Dermis microvascular lymphatic vessel endothelial cell (primary cell): ENCODE results near the gene KDM4C. TPM values are rescaled to one million over a fixed set of nuclear protein-coding genes. Genes with fewer than 3 reads are reported as not detected.
"Not testable (repeated sequence)": the region's sequence is repeated elsewhere in the genome, so short reads cannot be mapped to it uniquely, and the experiment has no call there.

Experiments
- DNase-seq, 2 donors: peaks; one replicate each; pipeline versions ENCODE4 v3.0.0 to v3.0.0-alpha.2; 2010; ENCODE audit warnings: low read depth in 2 of 2
- total RNA-seq: library from RNA; depleted of rRNA; stranded (reverse); fragments of >200 nt; gene quantifications from 2 replicates; pipeline ENCODE4 v1.2.1, GENCODE V29; 2014

The KDM4C gene
- total RNA-seq, 1 donor from 2014 or later, result 16.0 TPM

DNA sequence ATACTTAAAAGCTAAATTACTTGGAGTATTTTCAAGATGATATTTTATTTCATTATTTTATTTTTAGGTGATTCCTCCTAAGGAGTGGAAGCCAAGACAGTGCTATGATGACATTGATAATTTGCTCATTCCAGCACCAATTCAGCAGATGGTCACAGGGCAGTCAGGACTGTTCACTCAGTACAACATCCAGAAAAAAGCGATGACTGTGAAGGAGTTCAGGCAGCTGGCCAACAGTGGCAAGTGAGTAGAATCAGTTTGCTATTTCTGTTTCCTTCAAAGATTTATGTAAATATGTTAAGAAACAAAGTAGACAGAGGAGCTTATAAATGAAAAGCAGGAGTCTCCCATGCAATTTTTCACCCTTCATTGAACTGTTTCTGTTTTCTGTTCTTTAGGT is 47.8 kb downstream of the KDM4C start:
- peak in 1 of 2 donors; percentile 32 for DNase-seq

DNA sequence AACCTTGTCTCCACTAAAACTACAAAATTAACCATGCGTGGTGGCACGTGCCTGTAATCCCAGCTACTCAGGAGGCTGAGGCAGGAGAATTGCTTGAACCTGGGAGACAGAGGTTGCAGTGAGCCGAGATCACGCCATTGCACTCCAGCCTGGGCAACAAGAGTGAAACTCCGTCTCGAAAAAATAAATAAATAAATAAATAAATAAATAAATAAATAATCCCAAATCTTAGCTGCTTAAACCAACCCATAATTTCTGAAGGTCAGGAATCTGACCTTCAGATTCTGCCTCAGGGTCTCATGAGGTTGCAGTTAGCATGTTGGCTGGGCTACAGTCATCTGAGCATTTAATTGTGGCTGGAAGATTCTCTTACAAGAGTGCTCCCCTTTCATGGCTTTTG is 48.5 kb downstream of the KDM4C start:
- DNase-seq, result not testable (repeated sequence)

DNA sequence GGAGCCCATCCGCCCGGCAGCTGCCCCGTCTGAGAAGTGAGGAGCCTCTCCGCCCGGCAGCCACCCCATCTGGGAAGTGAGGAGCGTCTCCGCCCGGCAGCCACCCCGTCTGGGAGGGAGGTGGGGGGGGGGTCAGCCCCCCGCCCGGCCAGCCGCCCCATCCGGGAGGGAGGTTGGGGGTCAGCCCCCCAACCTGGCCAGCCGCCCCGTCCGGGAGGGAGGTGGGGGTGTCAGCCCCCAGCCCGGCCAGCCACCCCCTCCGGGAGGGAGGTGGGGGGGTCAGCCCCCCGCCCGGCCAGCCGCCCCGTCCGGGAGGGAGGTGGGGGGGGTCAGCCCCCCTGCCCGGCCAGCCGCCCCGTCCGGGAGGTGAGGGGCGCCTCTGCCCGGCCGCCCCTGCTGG is 49.9 kb downstream of the KDM4C start:
- DNase-seq, result not testable (repeated sequence)

DNA sequence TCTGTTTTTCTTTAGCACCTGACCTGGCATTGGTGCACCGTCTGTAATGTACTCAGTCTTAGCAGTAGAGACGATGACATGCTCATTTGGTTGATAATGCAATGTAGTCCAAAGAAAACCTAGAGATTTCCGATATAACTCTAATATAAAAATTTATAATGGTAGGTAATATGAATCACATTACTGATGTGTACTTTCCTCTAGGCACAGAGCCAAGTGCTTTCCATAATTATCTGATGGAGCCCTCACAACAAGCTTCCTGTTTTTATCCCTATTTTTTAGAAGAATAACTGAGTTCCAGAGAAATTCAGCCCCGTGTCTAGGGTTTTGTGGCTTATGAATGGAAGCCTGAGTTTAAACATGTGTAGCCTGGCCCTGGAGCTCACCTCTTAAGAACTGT is 53.7 kb downstream of the KDM4C start:
- peak; percentile 88 to 89 for DNase-seq

DNA sequence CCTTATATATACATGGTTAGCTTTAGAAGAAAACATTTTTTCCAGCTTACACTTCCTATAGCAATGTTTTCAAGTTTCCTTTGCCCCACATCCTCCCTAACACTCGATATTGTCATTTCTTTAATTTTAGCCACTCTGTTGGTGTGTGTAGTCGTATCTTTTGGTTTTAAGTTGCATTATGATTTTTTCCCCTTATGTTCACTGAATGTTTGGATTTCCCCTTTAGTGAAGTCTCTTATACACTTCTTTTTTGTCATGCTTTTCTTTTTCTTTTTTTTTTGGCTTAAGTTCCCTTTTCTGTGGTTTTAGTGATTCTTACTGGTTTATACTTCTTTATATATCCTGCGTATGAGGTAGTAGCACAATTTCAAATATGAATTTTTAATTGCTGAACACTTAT is 58.8 kb downstream of the KDM4C start:
- no peak for DNase-seq

DNA sequence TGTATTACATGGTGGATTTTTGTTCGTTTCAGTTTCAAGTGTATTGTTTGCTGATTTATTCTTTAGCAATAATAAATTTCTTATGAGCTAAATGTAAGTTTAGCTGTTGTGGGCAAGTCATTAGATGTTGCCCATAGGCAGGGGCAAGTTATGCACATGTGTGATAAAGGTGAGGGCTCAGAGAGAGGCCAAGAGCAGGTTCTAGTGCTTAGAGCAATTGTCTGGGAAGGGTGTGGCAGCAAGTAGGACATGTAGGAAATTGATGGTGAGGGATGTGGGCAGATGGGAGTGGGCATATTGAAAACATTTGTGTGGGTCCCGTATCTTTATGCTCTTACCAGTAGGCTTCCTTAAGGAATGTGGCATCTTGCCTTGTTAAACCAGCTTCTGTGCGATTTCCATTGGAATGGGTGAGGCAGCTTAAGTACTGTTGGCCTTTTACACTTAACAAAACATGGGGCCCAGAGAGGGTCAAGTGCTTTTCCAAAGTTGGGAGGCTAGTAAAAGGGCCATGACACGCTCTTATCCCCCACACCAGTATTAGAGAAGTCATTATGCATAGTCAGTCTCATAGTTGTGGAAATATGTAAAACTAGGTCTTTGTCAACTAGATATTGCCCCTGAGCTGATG is 60.6 kb downstream of the KDM4C start:
- no peak for DNase-seq

DNA sequence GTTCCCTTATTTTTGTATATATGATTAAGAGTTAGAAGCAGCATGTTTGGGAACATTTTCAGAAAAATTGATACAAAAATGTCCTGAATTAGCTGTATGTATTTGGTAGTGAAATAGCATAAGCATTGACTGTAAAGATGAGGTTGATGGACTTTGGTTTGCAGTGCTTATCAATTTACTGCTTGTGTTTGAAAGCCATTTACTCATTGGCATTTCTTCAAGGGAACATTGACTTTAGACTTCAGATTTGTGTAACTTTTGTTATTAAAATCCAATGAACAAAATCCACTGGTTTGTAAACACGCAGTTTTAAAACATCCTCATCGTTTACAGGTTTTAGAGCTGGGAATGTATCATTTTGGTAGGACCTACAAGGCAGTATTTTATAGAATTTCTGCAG is 61.3 kb downstream of the KDM4C start:
- DNase-seq, result no peak

DNA sequence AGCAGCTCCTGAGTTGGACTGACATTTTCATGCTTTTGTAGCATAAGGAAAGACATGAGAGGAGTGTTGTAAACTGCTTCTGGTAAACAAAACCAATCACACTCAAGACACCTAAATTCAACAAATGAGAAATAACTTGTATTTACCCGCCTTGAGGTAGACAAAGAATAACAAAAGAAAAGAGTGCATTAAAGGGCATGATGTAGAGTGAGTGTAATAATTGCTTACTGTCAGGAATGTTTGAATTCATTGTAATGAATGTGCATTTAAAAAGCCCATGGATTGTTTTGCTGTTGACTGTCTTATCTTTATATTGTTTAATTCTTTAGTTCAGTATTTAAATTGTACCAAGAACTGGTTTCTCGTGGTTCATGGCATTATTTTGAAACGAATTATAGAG is 61.8 kb downstream of the KDM4C start:
- DNase-seq, result no peak

DNA sequence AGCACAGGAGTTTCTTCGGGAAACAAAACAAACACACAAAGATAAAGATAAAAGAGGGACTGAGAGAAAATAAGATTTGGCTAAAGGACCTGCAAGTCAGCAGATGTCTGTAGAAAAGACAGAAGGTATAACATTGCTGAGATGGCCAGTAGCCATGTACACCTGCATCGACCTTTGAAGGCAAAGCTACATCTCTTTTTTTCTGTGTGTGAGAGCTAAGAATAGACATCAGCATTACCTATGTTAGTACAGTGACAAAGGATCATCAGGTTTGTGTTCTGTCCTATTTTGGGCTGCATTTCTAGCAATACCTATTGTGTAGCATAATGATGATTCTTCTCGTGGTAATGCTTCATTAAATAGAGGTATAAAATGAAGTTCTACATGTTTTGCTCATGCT is 64.9 kb downstream of the KDM4C start:
- no peak for DNase-seq

DNA sequence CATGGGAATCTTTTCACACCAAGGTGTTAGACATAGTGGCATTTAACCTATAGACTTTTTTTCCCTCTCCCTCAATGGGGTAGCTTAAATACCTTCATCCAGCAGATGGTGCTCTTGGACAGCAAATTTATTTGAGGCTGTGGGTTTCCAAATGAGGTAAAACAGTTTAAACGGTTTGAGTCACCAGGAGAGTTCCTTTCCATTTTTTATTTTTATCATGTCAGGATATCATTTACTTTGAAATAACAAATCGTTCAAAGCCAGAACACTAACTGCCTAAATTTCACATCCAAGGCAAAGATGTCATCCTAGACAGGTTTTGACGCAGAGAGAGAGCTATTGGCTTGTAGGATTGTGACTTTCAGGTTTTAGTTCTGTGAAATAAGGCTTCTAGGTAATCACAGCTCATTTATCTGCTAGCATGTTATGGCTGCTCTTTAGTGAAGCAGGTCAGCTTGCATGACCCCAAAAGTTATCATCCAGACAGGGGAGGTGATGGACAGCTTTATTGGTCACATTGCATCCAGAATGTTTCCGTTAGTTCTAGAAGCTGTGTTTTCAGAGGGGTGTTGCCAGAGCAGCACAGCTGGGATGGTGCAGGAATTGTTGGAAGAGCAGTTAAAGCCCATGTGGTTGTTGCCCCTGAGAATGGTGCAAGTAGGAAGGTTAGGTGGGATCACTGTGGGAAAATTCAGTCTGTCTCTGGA is 69.8 kb downstream of the KDM4C start:
- DNase-seq, result peak; percentile 40 to 61

DNA sequence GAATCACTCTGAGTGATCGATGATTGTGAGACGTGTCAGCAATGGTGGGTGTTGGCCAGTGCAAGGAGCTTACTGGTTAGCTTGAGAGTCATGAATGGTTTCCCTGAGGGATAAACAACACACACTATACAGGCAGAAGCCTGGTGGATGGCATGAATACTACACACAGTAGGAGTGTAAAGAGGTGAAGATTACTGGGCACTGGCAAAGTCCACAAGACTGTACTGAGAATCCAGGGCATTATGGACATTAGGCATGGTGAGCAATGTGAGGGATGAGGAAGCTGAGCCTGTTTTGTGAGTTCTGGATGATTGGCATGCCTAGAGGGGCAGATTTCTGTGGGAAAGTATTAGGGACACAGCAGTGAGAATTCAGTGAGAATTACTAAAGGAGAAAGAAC is 71.3 kb downstream of the KDM4C start:
- DNase-seq, result no peak

DNA sequence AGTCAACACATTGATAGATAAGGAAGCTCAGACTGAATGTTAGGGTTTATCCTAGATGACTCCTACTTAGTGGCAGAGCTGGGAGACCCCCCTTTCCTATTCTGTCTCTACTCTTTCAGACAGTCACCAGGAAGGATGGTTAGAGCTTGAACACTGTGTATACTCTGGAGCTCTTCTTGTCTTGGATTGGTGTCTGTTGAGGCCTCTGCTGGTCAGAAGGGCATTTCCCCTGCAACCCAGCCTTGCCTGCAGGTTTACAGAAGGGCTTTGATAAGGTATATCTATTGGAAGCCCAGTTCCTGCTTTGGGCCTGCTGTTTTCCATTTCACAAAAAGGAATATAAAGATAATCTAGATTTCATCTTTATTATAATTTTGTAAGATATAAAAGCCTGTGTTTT is 71.8 kb downstream of the KDM4C start:
- DNase-seq, result no peak

DNA sequence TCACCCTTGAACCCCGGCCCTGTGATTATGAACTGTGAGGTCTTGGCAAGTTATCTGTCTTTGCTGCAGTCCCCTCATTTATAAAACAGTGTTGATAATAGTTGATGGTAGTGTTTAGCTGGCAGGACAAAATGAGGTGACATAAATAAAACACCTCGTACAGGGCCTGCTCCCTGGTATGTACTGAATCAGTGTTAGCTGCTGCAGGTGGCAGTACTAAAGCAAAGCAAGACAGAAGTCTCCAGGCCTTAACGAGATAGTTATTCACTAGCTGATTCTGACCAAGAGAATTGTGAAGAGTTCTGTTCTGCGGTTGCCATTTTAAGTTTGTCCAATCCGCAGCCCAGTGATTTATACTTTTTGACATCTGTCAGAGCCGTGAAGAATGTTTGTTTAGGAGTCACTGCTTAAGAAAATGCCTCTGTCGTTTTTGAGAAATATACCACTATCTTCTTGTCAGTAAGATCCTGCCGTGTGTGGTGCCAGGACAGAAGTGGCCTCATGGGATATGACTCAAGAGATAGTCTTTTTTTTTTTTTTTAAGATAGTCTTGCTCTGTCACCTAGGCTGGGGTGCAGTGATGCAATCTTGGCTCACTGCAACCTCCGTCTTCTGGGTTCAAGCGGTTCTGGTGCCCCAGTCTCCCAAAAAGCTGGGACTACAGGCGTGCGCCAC is 75.9 kb downstream of the KDM4C start:
- peak in 1 of 2 donors; percentile 14 for DNase-seq

DNA sequence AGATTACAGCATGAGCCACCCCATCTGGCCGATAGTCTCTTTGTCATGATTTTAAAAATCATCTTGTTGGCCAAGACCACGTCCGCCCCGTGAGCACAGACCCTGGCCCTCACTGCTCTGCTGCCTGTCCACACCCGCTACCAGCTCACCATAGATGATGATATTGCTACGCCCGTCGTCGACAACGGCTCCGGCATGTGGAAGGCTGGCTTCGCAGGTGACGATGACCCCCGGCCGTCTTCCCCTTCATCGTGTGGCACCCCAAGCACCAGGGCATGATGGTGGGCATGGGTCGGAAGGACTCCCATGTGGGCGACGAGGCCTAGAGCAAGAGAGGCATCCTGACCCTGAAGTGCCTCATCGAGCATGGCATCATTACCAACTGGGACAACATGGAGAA is 76.5 kb downstream of the KDM4C start:
- DNase-seq, result no peak

DNA sequence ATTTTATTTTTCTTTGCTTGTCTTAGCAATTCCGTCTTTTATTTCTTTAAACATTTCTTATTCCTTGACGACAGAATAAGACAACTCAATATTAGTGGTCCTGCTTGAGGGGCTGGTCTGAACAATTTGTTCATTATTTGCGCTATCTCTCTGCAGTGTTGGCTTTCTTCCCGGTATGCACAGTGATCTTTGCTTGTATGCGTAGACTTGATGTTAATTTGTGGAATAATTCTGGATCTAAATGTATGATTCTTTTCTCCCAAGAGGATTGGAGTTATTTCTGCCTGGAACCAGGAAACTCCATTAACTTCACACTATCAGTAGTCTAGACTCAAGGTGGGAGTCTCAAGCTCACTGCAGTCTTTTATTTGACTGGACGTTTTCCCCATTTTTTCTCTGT is 80.4 kb downstream of the KDM4C start:
- no peak for DNase-seq

DNA sequence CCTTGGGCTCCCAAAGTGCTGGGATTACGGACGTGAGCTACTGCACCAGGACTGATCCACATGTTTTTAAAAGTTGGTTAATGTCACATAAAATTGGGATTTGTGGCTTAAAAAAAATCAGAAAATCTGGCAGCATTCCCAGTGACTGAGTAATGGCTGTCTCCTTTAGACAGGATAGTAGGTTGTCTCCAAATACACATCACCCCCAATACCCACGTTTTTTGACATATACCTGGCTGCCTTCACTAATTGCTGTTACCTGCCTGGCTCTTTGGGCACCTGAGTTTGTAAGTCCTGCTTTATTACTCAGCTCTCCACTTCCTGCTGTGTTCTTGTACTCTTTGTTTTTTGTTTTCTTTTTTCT is 84.8 kb downstream of the KDM4C start:
- no peak for DNase-seq

DNA sequence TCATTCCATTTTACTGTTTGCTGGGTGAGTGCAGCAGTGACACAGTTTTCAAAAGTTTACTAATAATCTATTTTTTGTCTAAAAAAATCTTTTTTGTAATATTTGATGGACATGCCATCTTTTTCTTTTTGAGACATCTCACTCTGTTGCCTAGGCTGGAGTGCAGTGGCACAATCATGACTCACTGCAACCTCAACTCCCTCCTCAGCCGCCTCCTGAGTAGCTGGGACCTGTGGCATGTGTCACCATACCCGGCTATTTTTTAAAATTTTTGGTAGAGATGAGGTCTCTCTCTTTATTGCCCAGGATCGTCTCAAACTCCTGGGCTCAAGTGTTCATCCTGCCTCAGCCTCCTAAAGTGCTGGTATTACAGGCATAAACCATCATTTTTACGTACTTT is 86.0 kb downstream of the KDM4C start:
- no peak for DNase-seq

DNA sequence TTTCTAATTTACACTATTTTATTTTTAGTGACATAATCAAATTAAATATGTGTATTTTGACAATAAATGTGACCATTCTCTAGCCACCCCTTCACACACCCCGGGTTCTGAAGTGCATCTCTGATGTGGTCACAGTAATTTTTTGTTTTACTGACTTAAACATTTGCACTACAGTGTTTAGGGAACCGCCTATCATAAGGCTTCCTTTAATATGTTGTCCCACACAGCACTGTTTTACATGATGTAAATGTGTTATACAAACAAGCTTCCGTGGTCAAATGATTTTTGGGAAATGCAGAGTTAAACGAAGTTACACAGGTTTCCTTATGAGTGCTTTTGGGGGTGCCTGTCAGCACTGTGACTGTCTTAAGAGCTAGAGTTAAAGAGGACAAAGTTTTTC is 86.5 kb downstream of the KDM4C start:
- no peak for DNase-seq

DNA sequence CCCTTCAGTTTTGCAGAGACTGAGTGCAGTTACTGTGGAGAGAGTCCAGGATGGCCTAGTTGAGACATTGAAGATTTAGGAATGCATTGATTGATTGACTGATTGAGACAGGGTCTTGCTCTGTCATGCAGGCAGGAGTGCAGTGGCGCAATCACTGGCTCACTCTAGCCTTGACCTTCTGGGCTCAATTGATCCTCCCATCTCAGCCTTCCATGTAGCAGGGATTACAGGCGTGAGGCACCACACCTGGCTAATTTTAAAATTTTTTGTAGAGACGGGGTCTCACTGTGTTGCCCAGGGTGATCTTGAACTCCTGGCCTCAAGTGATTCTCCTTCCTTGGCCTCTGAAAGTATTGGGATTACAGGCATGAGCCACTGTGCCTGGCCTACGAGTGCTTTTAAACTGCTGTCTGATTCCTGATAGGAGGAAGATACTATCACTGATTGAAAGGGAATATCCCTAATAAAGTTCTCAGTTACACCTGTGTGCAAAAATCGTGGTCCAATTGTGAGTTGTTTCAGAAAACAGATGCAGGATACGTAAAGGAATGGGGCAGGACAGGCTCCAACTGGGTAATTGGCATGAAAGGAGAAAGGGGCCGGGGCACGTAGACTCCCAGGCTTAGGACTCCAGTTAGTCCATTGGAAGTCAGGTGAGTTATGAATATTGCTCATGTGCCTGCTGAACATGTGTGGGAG is 87.5 kb downstream of the KDM4C start:
- no peak for DNase-seq

DNA sequence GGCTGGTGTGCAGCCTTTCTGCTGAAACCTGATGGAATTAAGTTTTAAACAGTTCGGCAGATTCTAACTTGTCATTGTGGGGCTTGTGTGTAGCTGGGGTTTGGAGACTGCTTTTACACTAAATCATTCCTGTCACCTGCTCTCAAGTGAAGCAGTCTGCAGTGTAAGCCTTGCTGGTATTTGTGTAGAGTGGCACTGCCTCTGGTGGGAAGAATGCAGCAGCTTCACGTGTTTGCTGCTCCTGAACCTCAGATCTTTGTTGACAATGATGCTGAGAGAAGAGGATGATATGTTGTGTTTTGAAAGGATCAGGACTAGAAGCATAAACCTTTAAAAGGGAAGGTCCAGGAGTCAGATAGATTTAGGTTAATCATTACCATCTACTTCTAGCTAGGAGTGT is 88.1 kb downstream of the KDM4C start:
- DNase-seq, result no peak

DNA sequence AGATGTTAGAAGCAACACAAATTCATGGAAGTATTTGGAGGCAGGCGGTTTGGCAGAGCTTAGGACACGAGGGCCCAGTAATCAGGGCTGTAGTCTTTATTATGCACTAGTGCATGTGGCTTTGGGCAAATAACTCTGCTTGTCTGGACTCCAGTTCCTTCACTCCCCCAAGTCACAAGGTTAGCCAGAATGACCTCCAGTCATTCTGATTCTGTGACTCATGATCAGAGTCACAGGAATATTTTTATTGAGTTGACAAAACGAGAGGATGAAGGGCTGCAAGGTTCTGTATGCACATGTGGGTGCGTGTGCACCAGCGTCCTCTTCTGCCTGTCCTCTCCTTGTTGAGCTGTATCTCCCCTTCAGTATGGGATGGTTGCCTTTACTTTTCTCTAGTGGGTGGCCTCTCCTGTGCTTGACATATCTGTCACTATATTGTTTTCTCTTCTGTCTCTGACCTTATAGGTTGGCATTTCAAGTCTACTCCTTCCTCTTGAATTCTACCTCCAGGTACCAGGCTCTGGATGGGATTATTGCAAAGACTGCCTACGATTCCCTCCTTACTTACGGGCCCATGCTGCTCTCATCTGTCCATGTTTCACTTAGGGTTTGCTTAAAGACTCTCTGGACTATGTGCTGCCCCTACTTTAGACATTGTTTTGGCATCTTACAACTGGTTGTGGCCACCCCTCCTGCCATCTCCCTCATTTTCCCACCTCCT is 94.6 kb downstream of the KDM4C start:
- peak in 1 of 2 donors; percentile 13 for DNase-seq

DNA sequence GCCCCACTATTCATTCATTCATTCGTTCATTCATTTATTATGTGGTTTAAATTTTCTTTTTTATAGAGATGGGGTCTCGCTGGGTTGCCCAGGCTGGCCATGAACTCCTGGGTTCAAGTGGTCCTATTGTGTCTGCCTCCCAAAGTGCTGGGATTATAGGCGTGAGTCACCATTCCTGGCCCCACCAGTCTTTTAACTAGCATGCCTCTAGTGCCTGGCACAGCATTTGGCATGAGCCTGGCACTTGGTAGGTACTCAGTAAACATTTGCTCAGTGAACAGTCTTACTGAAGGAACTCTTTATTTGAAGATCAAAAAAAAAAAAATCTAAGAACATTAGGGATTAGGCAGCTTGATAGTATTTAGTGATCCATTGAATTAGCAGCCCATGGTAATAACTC is 98.1 kb downstream of the KDM4C start:
- DNase-seq, result no peak
